Measurements from ENCODE around the gene COL18A1. TPM values are rescaled to one million over a fixed set of nuclear protein-coding genes. Genes with fewer than 3 reads are reported as not detected.

The COL18A1 gene
- total and polyA plus RNA-seq, 3 experiments from 2014 or later: 1.9 to 4.7 (median 2.2) TPM

- Mint-ChIP-seq H3K27me3 (no peaks in the 10 kb centered on the region), H3K27ac (peak overlapping the region in 2 of 8 donors; percentile 9 to 68), H3K4me1 (peaks cover 6 to 17% (median 9%) of the 10 kb centered on the region in 3 donors), H3K36me3 (no peaks in the 10 kb centered on the region), H3K4me3 (peak overlapping the region; percentile 41 to 88 (median 66)), H3K9me3 (no peaks in the 10 kb centered on the region)
- Histone ChIP-seq H3K9me3 (ENCODE audit: low read length) (no peaks in the 10 kb centered on the region), H3K27me3 (ENCODE audit: insufficient read depth, low read length, poor library complexity, severe bottlenecking) (no peaks in the 10 kb centered on the region), H3K36me3 (ENCODE audit: insufficient read depth, low read length) (no peaks in the 10 kb centered on the region), H3K4me3 (ENCODE audit: low read length) (no peak overlapping the region), H3K27ac (ENCODE audit: low read depth, low read length) (no peak overlapping the region), H3K4me1 (ENCODE audit: insufficient read depth, low read length) (peaks cover 10% of the 10 kb centered on the region)
- ChIA-PET CTCF (no interaction called here), POLR2A (no interaction called here)
- DNase-seq: peak in 2 of 5 donors; percentile 1 to 40
These were observed 138.4 kb downstream of the COL18A1 start for GRCh38 chr21:45543371-45543709.

- POLR2A ChIA-PET: no interaction called here
- no peak overlapping the region for H3K27ac ChIP-seq (ENCODE audit: low read depth, low read length)
- H3K9me3 Mint-ChIP-seq: no peaks in the 10 kb centered on the region
- peak overlapping the region; percentile 41 to 88 (median 66) for H3K4me3 Mint-ChIP-seq
- peak in 2 of 5 donors; percentile 0 to 44 for DNase-seq
- H3K27me3 ChIP-seq (ENCODE audit: insufficient read depth, low read length, poor library complexity, severe bottlenecking): no peaks in the 10 kb centered on the region
- H3K36me3 Mint-ChIP-seq: no peaks in the 10 kb centered on the region
- no peaks in the 10 kb centered on the region for H3K9me3 ChIP-seq (ENCODE audit: low read length)
- no peaks in the 10 kb centered on the region for H3K36me3 ChIP-seq (ENCODE audit: insufficient read depth, low read length)
- CTCF ChIA-PET: no interaction called here
- peaks cover 6 to 17% (median 10%) of the 10 kb centered on the region in 3 donors for H3K4me1 Mint-ChIP-seq
- H3K4me1 ChIP-seq (ENCODE audit: insufficient read depth, low read length): peaks cover 10% of the 10 kb centered on the region
- H3K27ac Mint-ChIP-seq: peak overlapping the region in 3 of 8 donors; percentile 9 to 68 (median 9)
- H3K27me3 Mint-ChIP-seq: no peaks in the 10 kb centered on the region
- H3K4me3 ChIP-seq (ENCODE audit: low read length): no peak overlapping the region
These were observed 138.9 kb downstream of the COL18A1 start for GRCh38 chr21:45543710-45544448.

GRCh38 chr21:45544449-45545235 is 139.7 kb downstream of the COL18A1 start:
- H3K9me3 Mint-ChIP-seq: no peaks in the 10 kb centered on the region
- CTCF ChIA-PET: no interaction called here

GRCh38 chr21:45545236-45545570 is 140.2 kb downstream of the COL18A1 start:
- Histone ChIP-seq H3K4me1 (ENCODE audit: insufficient read depth, low read length) (peaks cover 16% of the 10 kb centered on the region), H3K27ac (ENCODE audit: low read depth, low read length) (no peak overlapping the region), H3K9me3 (ENCODE audit: low read length) (no peaks in the 10 kb centered on the region), H3K4me3 (ENCODE audit: low read length) (no peak overlapping the region), H3K27me3 (ENCODE audit: insufficient read depth, low read length, poor library complexity, severe bottlenecking) (no peaks in the 10 kb centered on the region), H3K36me3 (ENCODE audit: insufficient read depth, low read length) (no peaks in the 10 kb centered on the region)
- no peak for DNase-seq
- ChIA-PET POLR2A (no interaction called here), CTCF (no interaction called here)
- Mint-ChIP-seq H3K9me3 (no peaks in the 10 kb centered on the region), H3K27ac (peak overlapping the region in 1 of 8 donors; percentile 0), H3K4me1 (peaks cover 12 to 22% (median 17%) of the 10 kb centered on the region in 3 donors), H3K36me3 (no peaks in the 10 kb centered on the region), H3K4me3 (peak overlapping the region in 3 of 7 donors; percentile 14 to 57 (median 33)), H3K27me3 (no peaks in the 10 kb centered on the region)

More at GRCh38 chr21:45544449-45545235, 139.7 kb downstream of the COL18A1 start:
- peak in 1 of 5 donors; percentile 35 for DNase-seq
- Mint-ChIP-seq H3K4me3 (peak overlapping the region in 5 of 7 donors; percentile 19 to 57 (median 23)), H3K4me1 (peaks cover 10 to 22% (median 15%) of the 10 kb centered on the region in 3 donors), H3K27ac (peak overlapping the region in 1 of 8 donors; percentile 0), H3K27me3 (no peaks in the 10 kb centered on the region), H3K36me3 (no peaks in the 10 kb centered on the region)
- Histone ChIP-seq H3K27me3 (ENCODE audit: insufficient read depth, low read length, poor library complexity, severe bottlenecking) (no peaks in the 10 kb centered on the region), H3K4me1 (ENCODE audit: insufficient read depth, low read length) (peaks cover 10% of the 10 kb centered on the region), H3K27ac (ENCODE audit: low read depth, low read length) (no peak overlapping the region), H3K4me3 (ENCODE audit: low read length) (no peak overlapping the region), H3K36me3 (ENCODE audit: insufficient read depth, low read length) (no peaks in the 10 kb centered on the region), H3K9me3 (ENCODE audit: low read length) (no peaks in the 10 kb centered on the region)
- POLR2A ChIA-PET: no interaction called here

GRCh38 chr21:45545691-45546531 is 140.9 kb downstream of the COL18A1 start:
- Histone ChIP-seq H3K27me3 (ENCODE audit: insufficient read depth, low read length, poor library complexity, severe bottlenecking) (no peaks in the 10 kb centered on the region), H3K27ac (ENCODE audit: low read depth, low read length) (no peak overlapping the region), H3K36me3 (ENCODE audit: insufficient read depth, low read length) (no peaks in the 10 kb centered on the region), H3K4me3 (ENCODE audit: low read length) (no peak overlapping the region), H3K9me3 (ENCODE audit: low read length) (no peaks in the 10 kb centered on the region), H3K4me1 (ENCODE audit: insufficient read depth, low read length) (peaks cover 18% of the 10 kb centered on the region)
- H3K27ac Mint-ChIP-seq: peak overlapping the region in 2 of 8 donors; percentile 0 to 3
- peaks cover 13 to 22% (median 19%) of the 10 kb centered on the region in 3 donors for H3K4me1 Mint-ChIP-seq
- H3K4me3 Mint-ChIP-seq: peak overlapping the region in 1 of 7 donors; percentile 57
- H3K36me3 Mint-ChIP-seq: no peaks in the 10 kb centered on the region
- DNase-seq: peak in 1 of 5 donors; percentile 28
- no peaks in the 10 kb centered on the region for H3K9me3 Mint-ChIP-seq
- ChIA-PET CTCF (no interaction called here), POLR2A (no interaction called here)
- no peaks in the 10 kb centered on the region for H3K27me3 Mint-ChIP-seq

- POLR2A ChIA-PET: no interaction called here
- Mint-ChIP-seq H3K4me1 (peaks cover 21 to 25% (median 25%) of the 10 kb centered on the region in 3 donors), H3K9me3 (no peaks in the 10 kb centered on the region), H3K27me3 (no peaks in the 10 kb centered on the region), H3K36me3 (no peaks in the 10 kb centered on the region), H3K4me3 (peak overlapping the region in 1 of 7 donors; percentile 7), H3K27ac (no peak overlapping the region)
- Histone ChIP-seq H3K9me3 (ENCODE audit: low read length) (no peaks in the 10 kb centered on the region), H3K4me1 (ENCODE audit: insufficient read depth, low read length) (peaks cover 20% of the 10 kb centered on the region), H3K4me3 (ENCODE audit: low read length) (no peak overlapping the region), H3K27me3 (ENCODE audit: insufficient read depth, low read length, poor library complexity, severe bottlenecking) (no peaks in the 10 kb centered on the region), H3K36me3 (ENCODE audit: insufficient read depth, low read length) (no peaks in the 10 kb centered on the region), H3K27ac (ENCODE audit: low read depth, low read length) (no peak overlapping the region)
- CTCF ChIA-PET: no interaction called here
- no peak for DNase-seq
These were observed 141.9 kb downstream of the COL18A1 start for GRCh38 chr21:45546636-45547544.

- H3K4me1 ChIP-seq (ENCODE audit: insufficient read depth, low read length): peaks cover 24% of the 10 kb centered on the region
- no peak overlapping the region for H3K27ac Mint-ChIP-seq
- H3K27ac ChIP-seq (ENCODE audit: low read depth, low read length): no peak overlapping the region
- H3K4me3 Mint-ChIP-seq: peak overlapping the region in 1 of 7 donors; percentile 5
- ChIA-PET CTCF (no interaction called here), POLR2A (no interaction called here)
- H3K36me3 Mint-ChIP-seq: no peaks in the 10 kb centered on the region
- peaks cover 22 to 28% (median 27%) of the 10 kb centered on the region in 3 donors for H3K4me1 Mint-ChIP-seq
- H3K27me3 Mint-ChIP-seq: no peaks in the 10 kb centered on the region
- H3K4me3 ChIP-seq (ENCODE audit: low read length): no peak overlapping the region
- DNase-seq: no peak
- no peaks in the 10 kb centered on the region for H3K9me3 ChIP-seq (ENCODE audit: low read length)
- no peaks in the 10 kb centered on the region for H3K9me3 Mint-ChIP-seq
- H3K27me3 ChIP-seq (ENCODE audit: insufficient read depth, low read length, poor library complexity, severe bottlenecking): no peaks in the 10 kb centered on the region
- no peaks in the 10 kb centered on the region for H3K36me3 ChIP-seq (ENCODE audit: insufficient read depth, low read length)
These were observed 142.6 kb downstream of the COL18A1 start for GRCh38 chr21:45547545-45547900.

Data from CD8-positive, alpha-beta memory T cell (primary cell).